HG03469 (cell line): Measurements from ENCODE around the gene NUP205.

ENCODE experiments used
- ATAC-seq: cut with Tn5 transposase; IDR thresholded peaks from one replicate; pipeline ENCODE4 v1.9.1; 2021; ENCODE audit warnings: mild to moderate bottlenecking, moderate library complexity, moderate number of reproducible peaks; ENCODE audit not compliant: unreplicated experiment

Gene NUP205, protein sequence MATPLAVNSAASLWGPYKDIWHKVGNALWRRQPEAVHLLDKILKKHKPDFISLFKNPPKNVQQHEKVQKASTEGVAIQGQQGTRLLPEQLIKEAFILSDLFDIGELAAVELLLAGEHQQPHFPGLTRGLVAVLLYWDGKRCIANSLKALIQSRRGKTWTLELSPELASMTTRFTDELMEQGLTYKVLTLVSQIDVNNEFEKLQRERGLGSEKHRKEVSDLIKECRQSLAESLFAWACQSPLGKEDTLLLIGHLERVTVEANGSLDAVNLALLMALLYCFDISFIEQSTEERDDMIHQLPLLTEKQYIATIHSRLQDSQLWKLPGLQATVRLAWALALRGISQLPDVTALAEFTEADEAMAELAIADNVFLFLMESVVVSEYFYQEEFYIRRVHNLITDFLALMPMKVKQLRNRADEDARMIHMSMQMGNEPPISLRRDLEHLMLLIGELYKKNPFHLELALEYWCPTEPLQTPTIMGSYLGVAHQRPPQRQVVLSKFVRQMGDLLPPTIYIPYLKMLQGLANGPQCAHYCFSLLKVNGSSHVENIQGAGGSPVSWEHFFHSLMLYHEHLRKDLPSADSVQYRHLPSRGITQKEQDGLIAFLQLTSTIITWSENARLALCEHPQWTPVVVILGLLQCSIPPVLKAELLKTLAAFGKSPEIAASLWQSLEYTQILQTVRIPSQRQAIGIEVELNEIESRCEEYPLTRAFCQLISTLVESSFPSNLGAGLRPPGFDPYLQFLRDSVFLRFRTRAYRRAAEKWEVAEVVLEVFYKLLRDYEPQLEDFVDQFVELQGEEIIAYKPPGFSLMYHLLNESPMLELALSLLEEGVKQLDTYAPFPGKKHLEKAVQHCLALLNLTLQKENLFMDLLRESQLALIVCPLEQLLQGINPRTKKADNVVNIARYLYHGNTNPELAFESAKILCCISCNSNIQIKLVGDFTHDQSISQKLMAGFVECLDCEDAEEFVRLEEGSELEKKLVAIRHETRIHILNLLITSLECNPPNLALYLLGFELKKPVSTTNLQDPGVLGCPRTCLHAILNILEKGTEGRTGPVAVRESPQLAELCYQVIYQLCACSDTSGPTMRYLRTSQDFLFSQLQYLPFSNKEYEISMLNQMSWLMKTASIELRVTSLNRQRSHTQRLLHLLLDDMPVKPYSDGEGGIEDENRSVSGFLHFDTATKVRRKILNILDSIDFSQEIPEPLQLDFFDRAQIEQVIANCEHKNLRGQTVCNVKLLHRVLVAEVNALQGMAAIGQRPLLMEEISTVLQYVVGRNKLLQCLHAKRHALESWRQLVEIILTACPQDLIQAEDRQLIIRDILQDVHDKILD (N-terminal part only)

DNA sequence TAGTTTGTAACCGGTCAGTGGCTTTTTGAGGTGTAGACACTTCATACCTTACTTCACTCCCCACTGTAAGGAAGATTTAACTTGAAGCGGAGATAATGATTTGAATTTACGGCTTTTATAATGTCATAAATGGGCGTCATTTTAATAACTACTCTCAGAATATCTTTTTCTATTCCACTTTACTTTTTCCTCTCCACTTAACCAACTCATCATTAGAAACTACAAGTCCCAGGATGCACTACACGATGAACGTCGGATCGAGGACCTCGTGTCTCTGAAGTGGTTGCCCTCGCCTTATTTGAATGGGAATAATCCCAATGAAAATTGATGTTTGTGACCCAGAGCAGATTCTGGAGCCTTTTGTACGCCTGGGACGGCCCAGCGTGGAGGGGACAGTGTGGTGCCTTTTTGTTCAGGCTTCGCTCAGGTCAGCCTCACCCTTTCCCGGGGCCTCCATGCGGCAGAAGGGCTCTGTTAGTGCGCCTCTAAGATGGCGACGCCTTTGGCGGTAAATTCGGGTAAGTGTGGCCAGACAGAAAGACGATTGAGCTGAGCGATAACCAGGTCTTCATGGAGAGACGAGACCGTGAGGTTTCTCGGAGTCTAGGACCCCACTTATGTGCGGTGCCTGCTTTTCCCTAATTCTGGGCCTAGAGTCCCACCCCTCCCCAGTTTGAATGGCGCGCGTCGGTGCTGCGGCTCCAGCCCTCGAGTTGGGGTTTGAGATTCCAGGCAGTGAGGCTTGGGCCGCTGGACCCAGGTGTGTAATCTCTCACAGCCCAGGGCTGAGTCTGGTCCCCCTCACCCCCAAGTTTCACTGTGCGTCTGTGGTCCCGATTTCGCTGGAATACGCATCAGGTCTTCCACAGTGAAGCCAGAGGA, at the start of gene NUP205:
NUP205 (plus strand) TSS at position 463 of the 882 bp plus-strand sequence; CDS start at position 491, 28 bp downstream.
- ATAC-seq: peak; percentile 36

DNA sequence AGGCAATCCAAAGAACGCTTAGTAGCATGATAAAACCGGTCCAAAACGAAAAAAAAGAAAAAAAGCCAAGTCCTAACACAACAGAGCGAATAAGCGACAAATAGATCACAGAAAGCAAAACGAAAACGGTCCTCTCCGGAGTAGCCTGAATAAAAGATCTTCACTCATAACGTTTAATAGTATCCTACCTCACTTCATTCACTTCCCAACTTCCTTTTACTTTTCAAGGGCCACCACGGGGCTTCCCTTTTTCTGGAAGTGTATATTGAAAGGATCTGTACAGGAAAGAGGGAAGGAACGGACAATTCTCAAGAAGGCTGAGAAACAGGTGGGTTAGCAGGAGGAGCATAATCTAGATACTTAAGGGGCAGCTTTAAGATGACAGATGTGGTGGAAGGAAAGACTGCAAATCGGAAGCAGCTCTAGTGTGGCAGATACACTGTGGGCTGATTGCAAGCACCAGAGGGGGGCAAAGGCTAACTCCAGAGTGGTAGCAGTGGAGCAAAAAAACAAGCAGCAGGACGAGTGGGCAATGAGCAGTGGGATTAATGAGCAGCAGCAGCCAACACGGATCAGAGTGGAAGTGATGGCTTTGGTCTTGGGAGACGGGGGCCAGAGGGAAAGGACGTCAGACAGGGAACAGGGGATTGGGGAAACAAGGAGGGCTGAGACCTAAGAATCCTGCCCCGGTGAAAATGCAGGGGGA, 48.7 kb upstream of the NUP205 start:
- ATAC-seq: no peak

DNA sequence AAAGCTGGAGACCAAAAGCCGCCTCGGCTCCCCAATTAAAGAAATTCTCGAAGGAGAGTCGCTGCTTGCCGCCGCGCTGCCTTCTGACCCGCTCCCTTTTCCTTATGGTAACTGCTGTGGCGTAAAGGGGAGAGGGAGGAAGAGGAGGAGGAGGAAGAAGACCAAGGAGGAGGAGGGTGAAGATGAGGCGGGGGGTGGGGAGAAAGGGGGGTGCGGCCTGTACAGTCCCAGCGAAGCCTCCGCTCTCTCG, 48.2 kb upstream of the NUP205 start:
- no peak for ATAC-seq

DNA sequence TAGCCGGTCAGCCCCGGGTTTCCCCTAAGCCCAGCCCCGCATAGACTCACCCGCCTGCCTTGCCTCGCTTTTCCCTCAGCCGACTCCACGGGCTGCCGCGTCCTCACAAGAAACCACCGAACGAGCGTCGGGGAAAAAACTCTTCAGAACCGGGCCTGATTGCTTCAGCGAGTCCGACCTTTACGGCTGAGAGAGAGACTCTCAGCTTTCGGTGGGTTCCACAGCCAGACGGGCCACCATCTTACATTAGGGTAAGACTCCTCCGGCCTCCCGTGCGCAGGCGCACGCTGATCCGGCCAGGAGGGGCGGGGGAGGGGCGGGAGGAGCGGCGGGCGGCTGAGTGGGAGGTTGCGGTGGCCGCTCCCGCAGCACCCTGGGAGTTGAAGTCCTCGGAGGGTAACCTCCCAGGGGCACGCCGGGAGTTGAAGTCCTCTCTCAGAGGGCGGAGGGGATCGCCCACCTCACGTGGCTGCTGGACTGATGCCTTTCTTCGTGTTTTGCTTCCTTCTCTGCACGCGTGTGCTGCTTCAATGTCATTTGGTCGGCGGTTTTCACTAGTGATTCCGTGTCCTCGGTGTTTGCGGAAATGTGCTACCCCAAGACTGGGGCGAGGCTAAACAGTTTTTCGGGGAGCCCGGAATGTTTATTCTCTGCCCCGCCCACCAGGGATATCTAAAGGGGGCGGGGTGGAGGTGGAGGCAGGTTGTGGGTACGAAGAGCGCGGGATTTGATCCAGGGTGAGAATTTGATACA, 47.7 kb upstream of the NUP205 start, which contains the start of gene CNOT4:
CNOT4 (minus strand) TSS at position 264 of the 753 bp plus-strand sequence. CDS start 71,771 bp downstream, outside the sequence.
- ATAC-seq: peak; percentile 89

DNA sequence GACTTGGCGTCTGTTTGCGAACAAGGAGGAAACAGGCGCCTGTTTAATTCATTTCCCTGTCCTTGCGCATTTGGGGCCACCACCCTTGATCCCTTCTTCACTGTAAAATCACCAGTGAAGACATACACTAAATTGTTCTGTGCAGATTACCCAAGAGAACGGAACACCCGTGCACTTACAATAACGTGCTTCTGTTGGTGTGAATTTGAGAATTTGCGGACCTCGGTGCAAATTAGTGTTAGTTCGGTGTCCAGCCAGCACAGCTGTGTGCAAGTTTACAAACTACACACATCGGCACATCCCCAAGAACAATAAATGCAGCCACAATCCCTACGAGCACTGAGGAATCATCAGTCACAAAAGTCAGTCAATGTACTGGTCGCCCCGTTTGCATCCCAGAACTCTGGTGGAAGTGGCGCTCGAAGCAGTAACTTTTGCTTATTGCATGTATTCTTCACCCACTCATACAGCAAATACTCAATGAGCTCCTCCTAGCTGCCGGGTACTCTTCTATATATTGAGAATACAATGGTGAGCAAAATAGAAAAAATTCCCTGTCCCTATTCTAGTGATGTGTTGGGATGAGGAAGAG, 47.0 kb upstream of the NUP205 start:
- ATAC-seq: no peak

DNA sequence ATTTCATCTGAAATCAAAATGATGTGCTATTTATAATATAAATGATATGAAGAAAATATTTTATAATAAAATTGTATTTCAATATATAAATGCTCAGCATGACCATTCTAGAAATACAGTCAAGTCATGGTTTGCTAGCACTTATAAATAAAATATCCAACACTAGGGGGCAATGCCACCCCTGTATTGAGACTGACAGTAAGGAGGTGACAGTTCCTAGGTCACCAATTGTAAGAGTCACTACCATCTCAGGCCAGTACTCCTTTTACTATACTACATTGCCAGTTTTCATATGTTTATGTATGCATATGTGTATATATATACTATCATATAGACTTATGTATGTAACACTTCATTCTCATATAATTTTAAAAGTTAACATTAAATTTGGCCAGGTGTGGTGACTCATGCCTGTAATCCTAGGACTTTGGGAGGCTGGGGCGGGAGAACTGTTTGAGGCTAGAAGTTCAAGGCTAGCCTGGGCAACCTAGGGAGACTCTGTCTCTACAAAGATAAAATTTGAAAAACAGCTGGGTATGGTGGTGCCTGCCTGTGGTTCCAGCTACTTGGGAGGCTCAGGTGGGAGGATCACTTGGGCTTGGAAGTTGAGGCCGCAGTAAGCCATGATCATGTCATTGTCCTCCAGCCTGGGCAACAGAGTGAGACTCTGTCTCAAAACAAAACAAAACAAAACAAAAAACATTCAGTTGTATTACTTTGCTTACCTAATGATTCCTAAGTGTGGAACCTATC, 45.4 kb upstream of the NUP205 start:
- peak; percentile 38 for ATAC-seq

DNA sequence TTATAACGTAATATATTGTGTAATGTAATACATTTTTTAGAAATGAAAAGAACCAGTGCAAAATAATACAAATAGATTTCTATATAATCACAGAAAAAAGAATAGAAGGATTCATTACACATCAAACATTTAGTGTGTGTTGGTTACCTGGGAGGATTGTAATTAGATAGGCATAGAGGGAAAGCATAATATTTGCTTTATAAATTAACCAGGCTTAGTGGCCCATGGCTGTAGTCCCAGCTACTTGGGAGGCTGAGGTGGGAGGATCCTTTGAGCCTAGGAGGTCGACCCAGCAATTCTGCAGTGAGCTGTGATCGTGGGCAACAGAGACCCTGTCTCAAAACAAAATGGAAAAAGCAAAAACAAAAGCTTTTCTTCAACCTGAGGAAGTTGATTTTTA, 42.9 kb upstream of the NUP205 start:
- ATAC-seq: no peak

DNA sequence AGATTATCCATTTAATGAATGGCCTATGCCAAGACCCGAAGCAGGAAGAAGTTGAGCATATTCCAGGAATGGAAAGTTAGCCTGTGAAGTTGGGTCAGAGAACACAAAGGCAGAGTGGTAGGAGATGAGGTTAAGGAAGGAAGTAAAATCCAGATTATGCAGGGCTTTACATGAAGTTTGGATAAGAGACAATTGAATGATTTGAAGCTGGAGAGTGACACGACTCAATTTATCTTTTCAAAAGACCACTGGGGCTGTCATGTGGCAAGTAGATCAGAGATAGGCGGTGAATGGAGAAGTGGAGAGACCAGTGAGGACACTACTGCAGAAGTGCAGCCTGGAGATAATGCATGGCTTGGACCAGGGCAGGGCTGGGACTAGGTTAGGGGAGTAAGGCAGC, 40.7 kb upstream of the NUP205 start:
- no peak for ATAC-seq

DNA sequence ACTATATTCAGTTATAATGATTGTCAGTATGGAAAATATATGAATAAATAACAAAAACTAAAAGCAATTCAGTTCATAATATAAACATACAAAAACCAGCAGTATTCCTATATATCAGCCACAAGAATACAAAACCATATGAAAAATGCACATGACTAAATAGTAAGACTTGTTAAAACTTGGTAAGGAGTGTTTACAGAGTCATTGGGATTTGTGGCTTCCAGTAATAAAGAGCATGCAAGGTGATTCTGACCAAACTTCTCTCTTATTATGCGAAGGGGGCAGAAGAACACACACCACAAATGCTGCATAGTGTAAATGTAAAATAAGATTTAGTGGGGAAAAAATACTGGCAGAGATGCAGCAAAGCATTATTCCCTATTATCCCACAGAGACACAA, 39.0 kb upstream of the NUP205 start:
- ATAC-seq: no peak

DNA sequence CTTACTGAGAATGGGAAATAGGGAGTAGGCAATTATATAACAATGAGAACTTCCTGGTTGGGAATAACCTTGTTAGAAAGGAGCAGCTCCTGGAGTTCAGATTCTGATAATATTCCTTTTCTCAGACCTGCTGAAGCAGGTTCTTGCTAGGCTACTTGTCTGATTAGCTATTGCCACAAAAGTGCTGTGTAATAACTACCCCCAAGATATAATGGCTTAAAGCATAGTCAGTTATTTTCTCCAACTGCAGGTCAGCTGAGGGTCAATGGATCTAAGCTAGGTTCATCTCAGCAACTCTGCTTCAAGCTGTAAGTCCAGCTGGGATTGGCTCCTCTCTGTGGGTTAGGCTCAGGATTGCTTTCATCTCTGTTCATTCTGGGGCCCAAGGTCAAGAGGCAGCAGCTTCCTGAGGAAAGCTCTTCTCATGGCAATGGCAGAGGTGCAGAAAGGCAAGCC, 38.5 kb upstream of the NUP205 start:
- ATAC-seq: no peak

DNA sequence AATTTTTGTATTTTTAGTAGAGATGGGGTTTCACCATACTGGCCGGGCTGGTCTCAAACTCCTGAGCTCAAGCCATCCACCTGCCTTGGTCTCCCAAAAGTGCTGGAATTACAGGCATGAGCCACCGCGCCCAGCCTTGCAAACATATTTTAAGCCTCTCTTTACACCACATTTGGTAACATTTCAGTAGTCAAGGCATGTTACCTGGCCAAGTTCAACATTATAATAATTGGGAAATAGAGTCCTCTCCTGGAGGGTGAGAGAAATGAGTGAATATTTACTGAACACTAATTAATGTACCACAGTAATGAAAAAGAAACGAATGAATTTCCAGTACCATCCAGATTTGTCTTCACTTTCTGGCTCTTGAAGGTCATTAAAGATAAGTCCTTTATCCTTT, 37.8 kb upstream of the NUP205 start:
- ATAC-seq: no peak

DNA sequence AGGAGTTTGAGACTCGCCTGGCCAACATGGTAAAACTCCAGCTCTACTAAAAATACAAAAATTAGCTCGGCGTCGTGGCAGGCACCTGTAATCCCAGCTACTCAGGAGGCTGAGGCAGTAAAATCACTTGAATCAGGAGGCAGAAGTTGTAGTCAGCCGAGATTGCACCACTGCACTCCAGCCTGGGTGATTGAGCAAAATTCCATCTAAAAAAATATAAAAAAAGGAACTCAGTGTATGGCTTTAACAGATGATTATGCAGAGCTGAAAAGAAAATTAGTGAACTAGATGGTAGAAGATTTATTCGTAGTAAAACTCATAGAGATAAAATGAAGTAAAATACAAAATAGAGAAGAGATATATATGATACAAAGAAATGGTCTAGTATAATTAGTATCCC, 35.2 kb upstream of the NUP205 start:
- ATAC-seq: no peak

DNA sequence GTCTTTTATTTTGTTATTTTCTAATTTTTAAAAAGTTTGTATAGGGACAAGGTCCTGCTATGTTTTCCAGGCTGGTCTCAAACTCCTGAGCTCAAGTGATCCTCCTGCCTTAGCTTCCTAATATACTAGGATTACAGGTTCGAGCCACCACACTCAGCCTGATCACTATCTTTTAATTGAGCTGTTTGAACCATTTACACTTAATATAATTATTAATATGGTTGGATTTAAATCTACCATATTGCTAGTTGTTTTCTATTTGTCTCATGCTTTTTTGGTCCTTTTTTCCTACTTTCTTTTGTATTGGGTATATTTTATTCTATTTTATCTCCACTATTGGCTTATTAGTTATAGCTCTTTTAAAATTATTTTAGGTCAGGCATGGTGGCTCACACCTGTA, 34.6 kb upstream of the NUP205 start:
- ATAC-seq: no peak

DNA sequence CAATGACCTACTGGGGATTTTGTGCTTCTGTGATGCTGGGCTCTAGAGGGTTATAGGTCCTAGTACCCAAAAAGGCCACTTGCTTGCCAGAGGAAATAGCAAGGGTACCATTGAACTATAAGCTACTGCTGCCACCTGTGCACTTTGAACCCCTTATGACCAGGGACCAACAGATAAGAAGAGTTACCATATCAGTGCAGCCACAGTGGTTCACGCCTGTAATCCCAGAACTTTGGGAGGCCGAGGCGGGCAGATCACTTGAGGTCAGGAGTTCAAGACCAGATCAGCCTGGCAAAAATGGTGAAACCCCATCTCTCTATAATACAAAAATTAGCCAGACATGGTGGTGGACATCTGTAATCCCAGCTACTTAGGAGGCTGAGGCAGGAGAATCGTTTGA, 32.3 kb upstream of the NUP205 start:
- ATAC-seq: no peak

DNA sequence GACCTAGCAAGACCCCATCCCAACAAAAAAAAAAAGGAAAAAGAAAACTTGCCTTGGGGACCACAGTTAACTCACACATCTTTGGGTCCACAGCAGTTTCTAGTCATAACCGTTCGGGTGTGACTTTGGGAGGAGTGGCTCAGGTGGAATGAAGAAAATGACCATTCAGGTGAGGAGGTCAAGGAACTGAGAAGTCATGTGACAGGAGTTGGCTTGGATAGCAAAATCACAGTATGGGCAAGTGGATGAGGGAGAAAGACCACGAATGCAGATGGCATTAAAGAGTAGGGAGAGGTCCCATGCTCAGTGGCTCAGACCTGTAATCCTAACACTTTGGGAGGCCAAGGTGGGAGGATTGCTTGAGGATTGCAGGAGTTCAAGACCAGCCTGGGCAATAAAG, 30.7 kb upstream of the NUP205 start:
- ATAC-seq: no peak

DNA sequence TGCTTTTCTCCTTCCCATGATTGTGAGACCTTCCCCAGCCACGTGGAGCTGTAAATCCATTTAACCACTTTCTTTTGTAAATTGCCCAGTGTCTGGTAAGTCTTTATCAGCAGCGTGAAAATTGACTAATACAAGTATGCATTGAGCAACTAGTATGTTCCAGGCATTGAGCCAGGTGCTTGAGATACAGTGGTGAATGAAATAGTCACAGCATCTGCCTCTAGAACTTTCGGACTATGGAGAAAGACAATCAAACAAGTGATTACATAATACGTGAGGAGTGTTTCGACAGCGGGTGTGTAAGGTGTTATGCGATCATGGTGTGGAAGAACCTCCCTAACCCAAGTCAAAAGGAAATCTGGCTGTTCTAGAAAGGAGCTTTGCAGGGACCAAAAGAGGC, 21.6 kb upstream of the NUP205 start:
- no peak for ATAC-seq

DNA sequence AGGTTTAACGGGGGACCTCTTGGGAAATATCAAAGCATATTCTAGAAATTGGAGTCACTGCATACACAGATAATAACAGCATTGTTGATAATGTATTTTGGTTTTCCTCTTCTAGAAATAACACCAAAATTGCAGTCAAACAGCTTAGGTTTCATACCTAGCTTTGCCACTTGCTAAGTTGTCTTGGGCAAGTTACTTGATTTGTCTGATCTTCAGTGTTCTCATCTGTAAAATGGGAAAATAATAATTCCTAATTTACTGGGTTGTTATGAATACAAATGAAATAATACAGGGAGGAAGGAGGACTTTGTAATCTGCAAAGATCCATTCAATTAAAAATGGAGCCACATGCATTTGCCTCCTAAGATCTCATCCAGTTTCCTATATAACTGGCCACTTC, 20.3 kb upstream of the NUP205 start:
- ATAC-seq: no peak

DNA sequence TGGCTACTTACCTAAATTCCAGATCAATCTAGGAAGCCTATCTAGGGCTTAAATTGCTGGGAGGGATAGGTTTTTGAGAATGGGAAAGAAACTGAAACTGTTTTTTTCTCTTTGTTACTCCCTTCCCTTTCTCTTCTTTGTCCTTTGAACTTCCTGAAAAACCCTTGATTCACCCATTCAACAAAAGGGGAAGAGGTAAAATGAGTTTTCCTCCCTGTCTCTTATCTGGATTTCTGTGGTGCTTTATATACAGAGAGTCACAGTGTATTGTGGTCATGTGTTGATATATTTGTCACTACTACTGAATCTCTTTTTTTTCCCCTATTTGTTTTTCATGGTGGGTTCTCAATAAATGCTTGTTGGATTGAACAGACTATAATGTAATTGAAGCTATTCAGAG, 19.8 kb upstream of the NUP205 start:
- no peak for ATAC-seq
